Left colon (tissue), 2 donors: ENCODE data around the gene CTNNA3. TPM values are rescaled to one million over a fixed set of nuclear protein-coding genes. Genes with fewer than 3 reads are reported as not detected.

Experiments used
- ATAC-seq: fragments of 200-7000 bp; cut with Tn5 transposase; one replicate; pipeline ENCODE4 v1.9.1; 2020; ENCODE audit warnings: mild to moderate bottlenecking, moderate library complexity
- DNase-seq, 2 donors: peaks; one replicate each; pipeline ENCODE4 v3.0.0-alpha.2; 2020
- intact Hi-C, 2 donors: fragments of 100-400 bp; cut with DNase I in 1 of 2; cut with micrococcal nuclease in 1 of 2; formaldehyde crosslinking; loops; one replicate each; pipeline versions ENCODE4 v1.11.2 to v1.14.0; 2022; cut with DNase I, micrococcal nuclease
- total RNA-seq, 2 donors: library from RNA; stranded (reverse); fragmentation: NEBNext Ultra II Directional; extraction: Animal tissue kit (Norgen Biotek cat#: 25700); gene quantifications; one replicate each; pipeline ENCODE4 v1.2.1, GENCODE V29; 2021
- donor health status: DM: no; HTN: no; CAD: no.
- donor health status: DM: yes; HTN: yes; CAD: no.

CTNNA3 gene
- total RNA-seq, 2 donors from 2014 or later = 0.21 to 1.0 TPM

- no peak for DNase-seq
- intact Hi-C loops = no loop called here
- ATAC-seq = no peak
Observed at GRCh38 chr10:66723608-66724400, 972.2 kb downstream of the CTNNA3 start.

GRCh38 chr10:66719483-66719882 lies 976.5 kb downstream of the CTNNA3 start:
- DNase-seq (no peak), ATAC-seq (no peak)
- intact Hi-C loops = no loop called here

GRCh38 chr10:66717231-66717981 lies 978.6 kb downstream of the CTNNA3 start:
- ATAC-seq (peak; percentile 93), DNase-seq (peak; percentile 11 to 31)
- intact Hi-C loops = no loop called here

GRCh38 chr10:66714741-66715140 lies 981.3 kb downstream of the CTNNA3 start:
- no peak for DNase-seq
- ATAC-seq = no peak
- intact Hi-C loops = no loop called here

- ATAC-seq (no peak), DNase-seq (no peak)
- intact Hi-C loops = no loop called here
Observed at GRCh38 chr10:66713387-66713786, 982.6 kb downstream of the CTNNA3 start.

GRCh38 chr10:66698069-66698468 lies 997.9 kb downstream of the CTNNA3 start:
- no peak for DNase-seq
- no peak for ATAC-seq
- intact Hi-C loops = no loop called here

- intact Hi-C loops = no loop called here
- ATAC-seq = no peak
Observed at GRCh38 chr10:66695046-66695445, 1000.9 kb downstream of the CTNNA3 start.

GRCh38 chr10:66684581-66684980 lies 1011.4 kb downstream of the CTNNA3 start:
- ATAC-seq (no peak), DNase-seq (no peak)
- intact Hi-C loops = no loop called here

More at GRCh38 chr10:66695046-66695445, 1000.9 kb downstream of the CTNNA3 start:
- DNase-seq = no peak

- intact Hi-C loops = no loop called here
- no peak for DNase-seq
- no peak for ATAC-seq
Observed at GRCh38 chr10:66680886-66681285, 1015.1 kb downstream of the CTNNA3 start.

- no peak for DNase-seq
- no peak for ATAC-seq
- intact Hi-C loops = no loop called here
Observed at GRCh38 chr10:66678521-66678920, 1017.5 kb downstream of the CTNNA3 start.

GRCh38 chr10:66673071-66673470 lies 1022.9 kb downstream of the CTNNA3 start:
- intact Hi-C loops = no loop called here
- no peak for ATAC-seq
- no peak for DNase-seq

GRCh38 chr10:66671562-66671961 lies 1024.4 kb downstream of the CTNNA3 start:
- DNase-seq (no peak), ATAC-seq (no peak)
- intact Hi-C loops = no loop called here

- no peak for ATAC-seq
- intact Hi-C loops = no loop called here
- DNase-seq = no peak
Observed at GRCh38 chr10:66671064-66671463, 1024.9 kb downstream of the CTNNA3 start.

- intact Hi-C loops = no loop called here
- DNase-seq (no peak), ATAC-seq (no peak)
Observed at GRCh38 chr10:66656499-66656898, 1039.5 kb downstream of the CTNNA3 start.

GRCh38 chr10:66654861-66655260 lies 1041.1 kb downstream of the CTNNA3 start:
- intact Hi-C loops = no loop called here
- DNase-seq (no peak), ATAC-seq (no peak)

- no peak for DNase-seq
- ATAC-seq = no peak
- intact Hi-C loops = no loop called here
Observed at GRCh38 chr10:66651308-66652082, 1044.5 kb downstream of the CTNNA3 start.

- ATAC-seq (no peak), DNase-seq (no peak)
- intact Hi-C loops = no loop called here
Observed at GRCh38 chr10:66649626-66650025, 1046.4 kb downstream of the CTNNA3 start.

GRCh38 chr10:66642217-66642616 lies 1053.8 kb downstream of the CTNNA3 start:
- no peak for DNase-seq
- intact Hi-C loops = no loop called here
- no peak for ATAC-seq

GRCh38 chr10:66639371-66639770 lies 1056.6 kb downstream of the CTNNA3 start:
- DNase-seq = no peak
- intact Hi-C loops = no loop called here
- ATAC-seq = no peak
